DND-41 (cell line): ENCODE measurements around the gene IPCEF1.

ENCODE experiments used
- CTCF ChIP-seq: IDR thresholded peaks from 2 replicates; pipeline ENCODE4 v1.5.1; 2012; ENCODE audit warnings: borderline replicate concordance, low read length, moderate library complexity, mild to moderate bottlenecking; ENCODE audit not compliant: poor library complexity, severe bottlenecking; ENCODE audit errors: extremely low read depth
- EZH2 ChIP-seq: IDR thresholded peaks from 3 replicates; pipeline ENCODE4 v1.6.1; 2012; ENCODE audit warnings: borderline replicate concordance, low read depth, mild to moderate bottlenecking, moderate library complexity, low read length, inconsistent platforms; ENCODE audit not compliant: severe bottlenecking

- TF ChIP-seq CTCF (no peak), EZH2 (no peak)
These were observed 32.2 kb upstream of the IPCEF1 start for GRCh38 chr6:154388803-154389202.
